ENCODE data around the gene MRPS18A.

DNA sequence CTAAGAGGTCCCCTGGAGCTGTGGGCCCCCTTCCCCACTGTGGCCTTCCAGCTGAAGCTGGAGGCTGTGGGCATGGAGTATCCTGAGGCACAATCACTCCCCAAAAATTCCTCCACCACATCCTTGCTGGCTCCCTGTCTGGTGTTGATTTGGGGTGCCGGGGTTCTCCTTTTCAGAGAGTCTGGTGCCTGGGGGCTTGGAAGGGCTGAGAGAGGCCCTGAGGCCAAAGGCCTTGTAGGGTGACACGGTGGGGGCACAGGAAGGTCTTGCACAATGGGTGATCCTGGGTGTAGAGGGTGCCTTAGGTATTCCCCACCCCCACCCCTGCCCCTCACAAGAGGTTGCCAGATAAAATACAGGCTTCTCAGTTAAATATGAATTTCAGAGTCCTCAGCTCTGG is 49.3 kb upstream of the MRPS18A start:
- TF ChIP-seq, protein P1, sequence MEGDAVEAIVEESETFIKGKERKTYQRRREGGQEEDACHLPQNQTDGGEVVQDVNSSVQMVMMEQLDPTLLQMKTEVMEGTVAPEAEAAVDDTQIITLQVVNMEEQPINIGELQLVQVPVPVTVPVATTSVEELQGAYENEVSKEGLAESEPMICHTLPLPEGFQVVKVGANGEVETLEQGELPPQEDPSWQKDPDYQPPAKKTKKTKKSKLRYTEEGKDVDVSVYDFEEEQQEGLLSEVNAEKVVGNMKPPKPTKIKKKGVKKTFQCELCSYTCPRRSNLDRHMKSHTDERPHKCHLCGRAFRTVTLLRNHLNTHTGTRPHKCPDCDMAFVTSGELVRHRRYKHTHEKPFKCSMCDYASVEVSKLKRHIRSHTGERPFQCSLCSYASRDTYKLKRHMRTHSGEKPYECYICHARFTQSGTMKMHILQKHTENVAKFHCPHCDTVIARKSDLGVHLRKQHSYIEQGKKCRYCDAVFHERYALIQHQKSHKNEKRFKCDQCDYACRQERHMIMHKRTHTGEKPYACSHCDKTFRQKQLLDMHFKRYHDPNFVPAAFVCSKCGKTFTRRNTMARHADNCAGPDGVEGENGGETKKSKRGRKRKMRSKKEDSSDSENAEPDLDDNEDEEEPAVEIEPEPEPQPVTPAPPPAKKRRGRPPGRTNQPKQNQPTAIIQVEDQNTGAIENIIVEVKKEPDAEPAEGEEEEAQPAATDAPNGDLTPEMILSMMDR (IDR thresholded peaks at IDR 0.05), result no peak
- no peak for TF ChIP-seq POLR2A (IDR thresholded peaks at IDR 0.05)
